Astrocyte (in vitro differentiated cells and primary cell): ENCODE results near the gene MZT2A. TPM values are rescaled to one million over a fixed set of nuclear protein-coding genes. Genes with fewer than 3 reads are reported as not detected.
"Not testable (repeated sequence)": the region's sequence is repeated elsewhere in the genome, so short reads cannot be mapped to it uniquely, and the experiment has no call there.

Experiments
- DNase-seq: peaks from one replicate; pipeline ENCODE4 v3.0.0-alpha.2; 2010; ENCODE audit warnings: low read depth
- FAIRE-seq: peaks from 2 replicates; lab custom pipeline; 2011; peaks lifted over from hg19 to GRCh38; lab: Jason Lieb, UNC
- H2AFZ ChIP-seq: 2 replicates; pipeline ENCODE4 v1.6.0; 2012; ENCODE audit warnings: low read depth, low read length, inconsistent platforms
- H3K27ac ChIP-seq: 2 replicates; pipeline ENCODE4 v1.5.1; 2011; ENCODE audit warnings: low read depth, low read length, inconsistent platforms
- H3K27me3 ChIP-seq: 2 replicates; pipeline ENCODE4 v1.6.0; 2011; ENCODE audit warnings: low read length, inconsistent platforms; ENCODE audit not compliant: insufficient read depth
- H3K36me3 ChIP-seq: 2 replicates; pipeline ENCODE4 v1.5.1; 2011; ENCODE audit warnings: low read length, inconsistent platforms; ENCODE audit not compliant: insufficient read depth
- H3K4me1 ChIP-seq: 2 replicates; pipeline ENCODE4 v1.5.1; 2011; ENCODE audit warnings: low read length, inconsistent platforms; ENCODE audit not compliant: insufficient read depth
- H3K4me2 ChIP-seq: 2 replicates; pipeline ENCODE4 v1.6.0; 2012; ENCODE audit warnings: low read length, inconsistent platforms
- H3K4me3 ChIP-seq: 2 replicates; pipeline ENCODE4 v1.5.1; 2011; ENCODE audit warnings: low read depth, mild to moderate bottlenecking, low read length, inconsistent platforms; ENCODE audit not compliant: insufficient read depth
- H3K79me2 ChIP-seq: 2 replicates; pipeline ENCODE4 v1.6.0; 2012; ENCODE audit warnings: mild to moderate bottlenecking, low read length, inconsistent platforms; ENCODE audit not compliant: insufficient read depth
- H3K9ac ChIP-seq: 2 replicates; pipeline ENCODE4 v1.6.0; 2012; ENCODE audit warnings: mild to moderate bottlenecking, low read length, inconsistent platforms
- H3K9me3 ChIP-seq: 2 replicates; pipeline ENCODE4 v1.5.1; 2012; ENCODE audit warnings: low read depth, mild to moderate bottlenecking, low read length, inconsistent platforms; ENCODE audit not compliant: insufficient read depth
- H4K20me1 ChIP-seq: 2 replicates; pipeline ENCODE4 v1.6.0; 2012; ENCODE audit warnings: low read length, inconsistent platforms; ENCODE audit not compliant: insufficient read depth
- H3K27ac Mint-ChIP-seq: one replicate; pipeline ENCODE4 v1.8.0; 2021; ENCODE audit warnings: mild to moderate bottlenecking, mixed read lengths; ENCODE audit not compliant: unreplicated experiment
- H3K27me3 Mint-ChIP-seq: one replicate; pipeline ENCODE4 v1.8.0; 2021; ENCODE audit warnings: low read depth, mixed read lengths; ENCODE audit not compliant: unreplicated experiment
- H3K36me3 Mint-ChIP-seq: one replicate; pipeline ENCODE4 v1.8.0; 2021; ENCODE audit warnings: low read depth, mixed read lengths; ENCODE audit not compliant: unreplicated experiment
- H3K4me1 Mint-ChIP-seq: one replicate; pipeline ENCODE4 v1.8.0; 2021; ENCODE audit warnings: low read depth, mixed read lengths; ENCODE audit not compliant: unreplicated experiment
- H3K4me3 Mint-ChIP-seq: one replicate; pipeline ENCODE4 v1.8.0; 2021; ENCODE audit warnings: mild to moderate bottlenecking, moderate library complexity, mixed read lengths; ENCODE audit not compliant: unreplicated experiment
- H3K9me3 Mint-ChIP-seq: one replicate; pipeline ENCODE4 v1.8.0; 2021; ENCODE audit warnings: mild to moderate bottlenecking, mixed read lengths; ENCODE audit not compliant: unreplicated experiment
- EZH2 ChIP-seq: IDR thresholded peaks from 2 replicates; pipeline ENCODE4 v1.6.1; 2012; ENCODE audit warnings: mild to moderate bottlenecking, low read length, inconsistent platforms; ENCODE audit not compliant: insufficient read depth
- total RNA-seq: library from RNA; stranded (reverse); gene quantifications from 2 replicates; pipeline ENCODE4 v1.2.1, GENCODE V29; 2021
- TF ChIP-seq, protein P1 (sequence below): IDR thresholded peaks from 2 replicates; pipeline ENCODE4 v1.5.1; 2011; ENCODE audit warnings: low read depth, mild to moderate bottlenecking, inconsistent platforms, low read length, moderate library complexity; ENCODE audit not compliant: insufficient read depth

The MZT2A gene
- total RNA-seq, 1 donor from 2014 or later, result 105 TPM

- H3K36me3 ChIP-seq, result no peaks in the 10 kb centered on the region
- Mint-ChIP-seq H3K27me3 (no peaks in the 10 kb centered on the region), H3K4me3 (no peak within 1 kb of the TSS), H3K36me3 (no peaks in the 10 kb centered on the region), H3K27ac (no peak within 1 kb of the TSS), H3K9me3 (no peaks in the 10 kb centered on the region), H3K4me1 (no peaks in the 10 kb centered on the region)
- no peaks in the 10 kb centered on the region for H3K79me2 ChIP-seq
- DNase-seq, result no peak
- H3K4me1 ChIP-seq, result no peaks in the 10 kb centered on the region
- H3K4me2 ChIP-seq, result no peak within 1 kb of the TSS
- no peaks in the 10 kb centered on the region for H3K9me3 ChIP-seq
- no peak within 1 kb of the TSS for H3K9ac ChIP-seq
- no peak for TF ChIP-seq EZH2
- TF ChIP-seq, protein P1, sequence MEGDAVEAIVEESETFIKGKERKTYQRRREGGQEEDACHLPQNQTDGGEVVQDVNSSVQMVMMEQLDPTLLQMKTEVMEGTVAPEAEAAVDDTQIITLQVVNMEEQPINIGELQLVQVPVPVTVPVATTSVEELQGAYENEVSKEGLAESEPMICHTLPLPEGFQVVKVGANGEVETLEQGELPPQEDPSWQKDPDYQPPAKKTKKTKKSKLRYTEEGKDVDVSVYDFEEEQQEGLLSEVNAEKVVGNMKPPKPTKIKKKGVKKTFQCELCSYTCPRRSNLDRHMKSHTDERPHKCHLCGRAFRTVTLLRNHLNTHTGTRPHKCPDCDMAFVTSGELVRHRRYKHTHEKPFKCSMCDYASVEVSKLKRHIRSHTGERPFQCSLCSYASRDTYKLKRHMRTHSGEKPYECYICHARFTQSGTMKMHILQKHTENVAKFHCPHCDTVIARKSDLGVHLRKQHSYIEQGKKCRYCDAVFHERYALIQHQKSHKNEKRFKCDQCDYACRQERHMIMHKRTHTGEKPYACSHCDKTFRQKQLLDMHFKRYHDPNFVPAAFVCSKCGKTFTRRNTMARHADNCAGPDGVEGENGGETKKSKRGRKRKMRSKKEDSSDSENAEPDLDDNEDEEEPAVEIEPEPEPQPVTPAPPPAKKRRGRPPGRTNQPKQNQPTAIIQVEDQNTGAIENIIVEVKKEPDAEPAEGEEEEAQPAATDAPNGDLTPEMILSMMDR, result no peak
- FAIRE-seq, result no peak
- no peaks in the 10 kb centered on the region for H3K27me3 ChIP-seq
- no peaks in the 10 kb centered on the region for H4K20me1 ChIP-seq
- H3K27ac ChIP-seq, result no peak within 1 kb of the TSS
- H2AFZ ChIP-seq, result no peak within 1 kb of the TSS
- H3K4me3 ChIP-seq, result no peak within 1 kb of the TSS
These were observed 16.4 kb downstream of the MZT2A start, which contains the start of gene TUBA3D for GRCh38 chr2:131475831-131476230. Gene TUBA3D, plus strand, starts transcription at chr2:131476119. Its CDS starts 81 bp downstream, at chr2:131476200.

- not testable (repeated sequence) for DNase-seq, H3K4me1 ChIP-seq, H3K9ac ChIP-seq, H3K36me3 ChIP-seq, H3K4me3 ChIP-seq, H3K4me2 ChIP-seq, H3K9me3 Mint-ChIP-seq, H4K20me1 ChIP-seq, H3K27me3 ChIP-seq, H3K36me3 Mint-ChIP-seq, H3K27ac Mint-ChIP-seq, FAIRE-seq, H3K27me3 Mint-ChIP-seq, H3K9me3 ChIP-seq, H3K79me2 ChIP-seq, H3K4me3 Mint-ChIP-seq, H3K27ac ChIP-seq, H3K4me1 Mint-ChIP-seq, H2AFZ ChIP-seq
These were observed 18.9 kb downstream of the MZT2A start for GRCh38 chr2:131473266-131473665.

GRCh38 chr2:131471624-131472023 lies 20.6 kb downstream of the MZT2A start:
- DNase-seq, H3K4me3 ChIP-seq, H3K4me3 Mint-ChIP-seq, H3K27ac ChIP-seq, H3K4me2 ChIP-seq, H3K27me3 ChIP-seq, H2AFZ ChIP-seq, H3K27me3 Mint-ChIP-seq, H3K4me1 ChIP-seq, H3K9me3 ChIP-seq, H3K9me3 Mint-ChIP-seq, H3K9ac ChIP-seq, H3K27ac Mint-ChIP-seq, H4K20me1 ChIP-seq, FAIRE-seq, H3K36me3 ChIP-seq, H3K4me1 Mint-ChIP-seq, H3K79me2 ChIP-seq, H3K36me3 Mint-ChIP-seq: not testable (repeated sequence)

DNA sequence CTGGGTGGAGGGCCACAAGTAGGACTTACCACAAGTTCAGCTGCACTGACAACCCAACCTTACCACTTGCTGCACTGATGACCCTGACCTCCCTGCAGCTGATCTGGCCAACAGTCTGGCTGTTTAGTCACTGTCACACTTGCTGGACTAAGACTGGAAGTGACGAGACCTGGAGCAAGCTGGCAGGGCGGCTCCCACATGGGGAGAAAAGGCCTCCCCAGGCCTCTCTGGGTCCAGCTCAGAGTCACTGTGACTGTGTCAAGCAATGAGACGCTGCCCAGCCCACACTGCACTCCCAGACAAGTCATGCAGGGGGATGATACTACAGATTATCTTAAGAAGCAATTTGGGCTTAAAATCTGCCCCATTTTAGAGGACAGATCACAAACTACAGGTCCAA lies 21.3 kb downstream of the MZT2A start:
- H3K36me3 ChIP-seq, H3K4me3 Mint-ChIP-seq, FAIRE-seq: not testable (repeated sequence)

GRCh38 chr2:131467722-131468121 lies 24.5 kb downstream of the MZT2A start:
- H3K9me3 Mint-ChIP-seq, H3K4me1 Mint-ChIP-seq, H3K36me3 ChIP-seq, H3K27me3 Mint-ChIP-seq, DNase-seq, H3K4me1 ChIP-seq, FAIRE-seq, H3K36me3 Mint-ChIP-seq, H3K9me3 ChIP-seq, H4K20me1 ChIP-seq, H3K4me3 Mint-ChIP-seq, H2AFZ ChIP-seq, H3K9ac ChIP-seq, H3K4me3 ChIP-seq, H3K27ac ChIP-seq, H3K79me2 ChIP-seq, H3K27me3 ChIP-seq, H3K4me2 ChIP-seq, H3K27ac Mint-ChIP-seq: not testable (repeated sequence)

More for the DNA sequence above, 21.3 kb downstream of the MZT2A start:
- not testable (repeated sequence) for H3K4me3 ChIP-seq, DNase-seq, H4K20me1 ChIP-seq, H3K27me3 ChIP-seq, H3K27ac ChIP-seq, H3K4me1 ChIP-seq, H3K27me3 Mint-ChIP-seq, H3K9ac ChIP-seq, H2AFZ ChIP-seq, H3K79me2 ChIP-seq, H3K27ac Mint-ChIP-seq, H3K9me3 ChIP-seq, H3K36me3 Mint-ChIP-seq, H3K4me2 ChIP-seq, H3K4me1 Mint-ChIP-seq, H3K9me3 Mint-ChIP-seq
